Measurements from ENCODE around the gene YPEL1. TPM values are rescaled to one million over a fixed set of nuclear protein-coding genes. Genes with fewer than 3 reads are reported as not detected.

The YPEL1 gene
- total RNA-seq, 2 experiments from 2014 or later: 18.2 to 18.8 TPM

- H3K4me3 ChIP-seq (ENCODE audit: low read depth, low read length, poor library complexity, severe bottlenecking): no peak overlapping the region
- no peak for DNase-seq (ENCODE audit: low spot score)
- H3K4me1 ChIP-seq (ENCODE audit: insufficient read depth, low read length, poor library complexity, severe bottlenecking): peaks cover 12% of the 10 kb centered on the region
- H2AFZ ChIP-seq (ENCODE audit: low read length): no peak overlapping the region
- TF ChIP-seq EZH2phosphoT487 (IDR thresholded peaks at IDR 0.05; ENCODE audit: borderline replicate concordance, low read depth, low read length) (no peak), CTCF (conservative IDR thresholded peaks at IDR 0.05; ENCODE audit: low read length) (no peak)
- H3K4me2 ChIP-seq (ENCODE audit: low read length): no peak overlapping the region
- intact Hi-C loops (cut with micrococcal nuclease; ENCODE audit: unreplicated experiment): loop anchor here (5.0 to 10.0 kb wide), 2 partner anchors 198 to 766 kb away; partner anchors contain the start of gene ZNF280B
- H3K9me2 ChIP-seq (ENCODE audit: insufficient read depth, low read length): no peaks in the 10 kb centered on the region
- no peaks in the 10 kb centered on the region for H4K20me1 ChIP-seq (ENCODE audit: insufficient read depth, low read length)
- no TSS peak for BruUV-seq (replicated peaks)
- ChIA-PET CTCF (ENCODE audit: unreplicated experiment) (no interaction called here), POLR2A (no interaction called here)
- H3K9me3 ChIP-seq (ENCODE audit: low read length): no peaks in the 10 kb centered on the region
- no peaks in the 10 kb centered on the region for H3K36me3 ChIP-seq (ENCODE audit: insufficient read depth, low read length)
- no peak overlapping the region for H3K27ac ChIP-seq (ENCODE audit: low read depth, low read length, poor library complexity, severe bottlenecking)
- no peaks in the 10 kb centered on the region for H3K79me2 ChIP-seq (ENCODE audit: insufficient read depth, low read depth, low read length)
These were observed 3.4 kb upstream of the YPEL1 start for GRCh38 chr22:21738966-21739365.

- H3K9me3 ChIP-seq (ENCODE audit: low read length): no peaks in the 10 kb centered on the region
- H3K9me2 ChIP-seq (ENCODE audit: insufficient read depth, low read length): no peaks in the 10 kb centered on the region
- H3K27ac ChIP-seq (ENCODE audit: low read depth, low read length, poor library complexity, severe bottlenecking): no peak overlapping the region
- no peak overlapping the region for H3K4me2 ChIP-seq (ENCODE audit: low read length)
- intact Hi-C loops (cut with micrococcal nuclease; ENCODE audit: unreplicated experiment): loop anchor here (5.0 to 10.0 kb wide), 2 partner anchors 199 to 767 kb away; partner anchors contain the start of gene ZNF280B
- no peaks in the 10 kb centered on the region for H4K20me1 ChIP-seq (ENCODE audit: insufficient read depth, low read length)
- no peaks in the 10 kb centered on the region for H3K79me2 ChIP-seq (ENCODE audit: insufficient read depth, low read depth, low read length)
- H3K4me3 ChIP-seq (ENCODE audit: low read depth, low read length, poor library complexity, severe bottlenecking): no peak overlapping the region
- TF ChIP-seq EZH2phosphoT487 (IDR thresholded peaks at IDR 0.05; ENCODE audit: borderline replicate concordance, low read depth, low read length) (no peak), CTCF (conservative IDR thresholded peaks at IDR 0.05; ENCODE audit: low read length) (no peak)
- H2AFZ ChIP-seq (ENCODE audit: low read length): no peak overlapping the region
- no peak for DNase-seq (ENCODE audit: low spot score)
- CTCF ChIA-PET (ENCODE audit: unreplicated experiment): no interaction called here
- peaks cover 16% of the 10 kb centered on the region for H3K4me1 ChIP-seq (ENCODE audit: insufficient read depth, low read length, poor library complexity, severe bottlenecking)
- POLR2A ChIA-PET: no interaction called here
- BruUV-seq (replicated peaks): no TSS peak
- no peaks in the 10 kb centered on the region for H3K36me3 ChIP-seq (ENCODE audit: insufficient read depth, low read length)
These were observed 2.5 kb upstream of the YPEL1 start for GRCh38 chr22:21738081-21738480.

GRCh38 chr22:21736948-21737347, 1.4 kb upstream of the YPEL1 start:
- Histone ChIP-seq H3K4me1 (ENCODE audit: insufficient read depth, low read length, poor library complexity, severe bottlenecking) (peaks cover 16% of the 10 kb centered on the region), H4K20me1 (ENCODE audit: insufficient read depth, low read length) (no peaks in the 10 kb centered on the region), H3K4me3 (ENCODE audit: low read depth, low read length, poor library complexity, severe bottlenecking) (no peak overlapping the region), H3K79me2 (ENCODE audit: insufficient read depth, low read depth, low read length) (no peaks in the 10 kb centered on the region), H3K4me2 (ENCODE audit: low read length) (no peak overlapping the region), H3K36me3 (ENCODE audit: insufficient read depth, low read length) (no peaks in the 10 kb centered on the region), H3K27ac (ENCODE audit: low read depth, low read length, poor library complexity, severe bottlenecking) (no peak overlapping the region), H2AFZ (ENCODE audit: low read length) (no peak overlapping the region), H3K9me3 (ENCODE audit: low read length) (no peaks in the 10 kb centered on the region), H3K9me2 (ENCODE audit: insufficient read depth, low read length) (no peaks in the 10 kb centered on the region)
- CTCF ChIA-PET (ENCODE audit: unreplicated experiment): no interaction called here
- POLR2A ChIA-PET: no interaction called here
- TF ChIP-seq CTCF (conservative IDR thresholded peaks at IDR 0.05; ENCODE audit: low read length) (no peak), EZH2phosphoT487 (IDR thresholded peaks at IDR 0.05; ENCODE audit: borderline replicate concordance, low read depth, low read length) (no peak)
- no peak for DNase-seq (ENCODE audit: low spot score)
- BruUV-seq (replicated peaks): no TSS peak
- intact Hi-C loops (cut with micrococcal nuclease; ENCODE audit: unreplicated experiment): loop anchor here (5.0 to 10.0 kb wide), 2 partner anchors 200 to 768 kb away; partner anchors contain the start of gene ZNF280B
